RPMI7951 (cell line): ENCODE measurements around the gene PLD5. TPM values are rescaled to one million over a fixed set of nuclear protein-coding genes. Genes with fewer than 3 reads are reported as not detected.
"Not testable (repeated sequence)": the region's sequence is repeated elsewhere in the genome, so short reads cannot be mapped to it uniquely, and the experiment has no call there.

Experiments used
- DNase-seq: peaks from one replicate; pipeline ENCODE4 v3.0.0-alpha.2; 2012; ENCODE audit warnings: low read depth
- total RNA-seq: library from RNA; depleted of rRNA; stranded (reverse); fragments of >200 nt; shearing (Covaris generic); gene quantifications from 2 replicates; pipeline ENCODE4 v1.2.3, GENCODE V29; 2014

The PLD5 gene
- total RNA-seq, 1 experiment from 2014 or later, result not detected

DNA sequence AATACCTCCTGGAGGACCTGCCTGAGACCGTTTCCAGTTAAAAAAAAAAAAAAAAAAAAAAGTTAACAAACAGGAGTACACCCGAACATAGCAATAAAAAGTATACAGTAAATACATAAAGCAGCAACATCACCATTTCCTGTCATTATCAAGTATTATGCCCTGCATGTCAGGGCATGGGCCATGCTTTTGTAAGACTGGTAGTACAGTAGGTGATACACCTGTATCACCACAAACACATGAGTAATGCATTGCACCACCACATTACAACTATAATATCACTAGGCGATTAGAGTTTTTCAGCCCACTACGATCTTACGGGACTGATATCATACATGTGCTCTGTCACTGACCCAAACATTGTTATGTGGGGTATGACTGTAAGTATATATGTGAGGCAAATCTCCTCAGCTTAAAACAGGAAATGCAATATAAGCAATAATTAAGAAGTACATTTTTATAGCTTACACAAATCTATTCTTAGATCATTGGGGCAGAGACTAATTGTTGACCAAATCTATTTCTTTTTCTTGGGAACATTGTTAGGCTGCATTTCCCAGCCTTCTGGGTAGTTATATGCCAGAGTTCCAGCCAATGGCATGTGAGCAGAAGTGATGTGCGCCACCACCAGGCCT lies 98.1 kb downstream of the PLD5 start:
- DNase-seq, result no peak

DNA sequence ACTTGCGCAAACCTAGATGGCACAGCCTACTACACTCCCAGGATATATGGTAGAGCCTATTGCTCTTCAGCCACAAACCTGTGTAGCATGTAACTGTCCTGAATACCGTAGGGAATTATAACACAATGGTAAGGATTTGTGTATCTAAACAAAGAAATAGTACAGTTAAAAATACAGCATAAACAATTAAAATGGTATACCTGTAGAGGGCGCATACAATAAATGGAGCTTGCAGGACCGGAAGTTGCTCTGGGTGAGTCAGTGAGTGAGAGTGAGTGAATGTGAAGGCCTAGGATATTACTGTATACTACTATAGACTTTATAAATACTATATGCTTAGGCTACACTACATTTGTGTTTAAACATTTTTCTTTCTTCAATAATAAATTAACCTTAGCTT lies 99.3 kb downstream of the PLD5 start:
- no peak for DNase-seq

DNA sequence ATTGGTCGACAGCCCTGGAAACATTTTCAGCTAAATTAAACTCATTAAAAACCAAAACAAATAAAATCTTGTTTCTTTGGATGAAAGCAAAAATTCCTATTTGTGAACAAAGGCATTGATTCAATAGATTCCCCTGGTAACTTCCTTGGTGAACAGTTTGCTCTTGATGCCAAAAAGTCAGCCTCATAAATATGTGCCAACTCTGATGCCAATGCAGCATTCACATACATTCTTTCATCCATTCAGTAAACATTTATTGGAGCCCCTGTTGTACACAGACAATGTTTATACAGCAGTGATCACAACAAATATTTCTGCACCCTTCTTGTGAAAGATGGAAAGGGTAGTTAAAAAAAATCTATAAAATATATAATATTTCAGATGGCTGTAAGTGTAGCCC lies 107.8 kb downstream of the PLD5 start:
- DNase-seq, result no peak

DNA sequence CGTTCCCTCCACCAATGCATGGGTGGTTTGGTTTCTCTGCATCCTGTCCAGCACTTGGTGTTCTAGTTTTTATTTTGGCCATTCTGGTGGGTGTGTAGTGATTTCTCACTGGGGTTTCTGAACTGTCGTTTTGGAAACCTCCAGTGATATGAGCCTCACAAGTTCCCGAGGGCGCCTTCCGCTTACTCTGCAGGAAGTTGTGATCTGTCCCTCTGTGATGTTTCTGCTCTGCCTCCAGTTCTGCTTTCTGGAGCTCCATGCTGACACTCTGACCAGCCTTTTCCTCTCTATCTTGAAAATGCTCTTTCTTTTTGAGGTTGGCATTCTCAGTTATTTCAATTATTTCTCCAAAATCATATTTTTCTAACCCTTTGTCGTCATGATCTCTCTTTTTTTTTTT lies 111.6 kb downstream of the PLD5 start:
- DNase-seq, result no peak

DNA sequence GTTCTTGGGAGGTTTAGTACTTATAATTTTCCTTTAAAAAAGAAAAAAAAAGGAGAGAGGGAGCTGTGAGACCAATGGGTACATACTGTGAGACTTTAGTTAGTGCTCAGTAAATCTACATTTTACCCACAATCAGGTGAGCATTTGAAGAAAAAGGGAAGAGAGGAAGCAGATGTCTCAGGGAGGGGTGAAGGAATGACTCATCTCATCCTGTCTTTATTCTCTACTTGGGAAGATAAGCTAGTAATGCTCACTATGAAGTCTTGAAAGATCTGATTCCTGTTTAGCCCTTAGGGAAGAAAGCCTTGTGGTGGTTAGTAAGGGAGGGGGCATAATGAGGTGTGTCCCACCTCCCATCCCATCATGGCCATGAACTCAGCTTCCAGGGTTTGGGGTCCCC lies 112.6 kb downstream of the PLD5 start:
- no peak for DNase-seq

- DNase-seq, result no peak
Measured at GRCh38 chr1:242405947-242406346, 118.5 kb downstream of the PLD5 start.

- DNase-seq, result no peak
Measured at GRCh38 chr1:242404296-242404695, 120.2 kb downstream of the PLD5 start.

DNA sequence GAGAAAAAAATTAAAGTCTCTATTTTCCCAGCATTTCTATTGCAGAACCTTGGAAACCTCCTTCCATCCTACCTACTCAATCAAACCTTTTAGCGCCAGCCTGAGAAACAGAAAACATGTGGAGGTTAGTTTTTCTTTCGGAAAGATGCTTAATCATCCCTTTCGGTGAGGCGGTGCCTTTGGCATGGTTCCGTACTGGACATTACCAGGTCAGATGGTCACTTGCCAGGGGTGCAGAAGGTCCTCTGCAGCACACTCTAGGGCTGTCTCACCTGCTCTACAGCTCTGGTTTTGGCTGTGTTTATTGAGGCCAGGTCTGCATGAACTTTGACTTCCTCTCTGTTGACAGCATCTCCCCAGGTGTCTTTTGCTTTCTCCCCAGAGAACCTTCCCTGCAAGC lies 121.5 kb downstream of the PLD5 start:
- no peak for DNase-seq

- no peak for DNase-seq
Measured at GRCh38 chr1:242401937-242402336, 122.6 kb downstream of the PLD5 start.

- DNase-seq, result no peak
Measured at GRCh38 chr1:242398351-242398750, 126.1 kb downstream of the PLD5 start.

DNA sequence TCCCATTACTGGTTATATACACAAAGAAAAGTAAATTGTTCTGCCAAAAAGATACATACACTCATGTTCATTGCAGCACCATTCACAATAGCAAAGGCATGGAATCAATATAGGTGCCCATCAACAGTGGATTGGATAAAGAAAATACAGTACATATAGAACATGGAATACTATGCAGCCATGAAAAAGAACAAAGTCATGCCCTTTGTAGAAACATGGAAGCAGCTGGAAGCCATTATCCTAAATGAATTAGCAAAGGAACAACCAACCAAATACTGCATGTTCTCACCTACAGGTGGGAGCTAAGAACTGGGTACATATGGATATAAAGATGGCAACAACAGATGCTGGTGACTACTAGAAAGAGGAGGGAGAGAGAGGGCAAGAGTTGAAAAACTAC lies 132.6 kb downstream of the PLD5 start:
- DNase-seq, result no peak

DNA sequence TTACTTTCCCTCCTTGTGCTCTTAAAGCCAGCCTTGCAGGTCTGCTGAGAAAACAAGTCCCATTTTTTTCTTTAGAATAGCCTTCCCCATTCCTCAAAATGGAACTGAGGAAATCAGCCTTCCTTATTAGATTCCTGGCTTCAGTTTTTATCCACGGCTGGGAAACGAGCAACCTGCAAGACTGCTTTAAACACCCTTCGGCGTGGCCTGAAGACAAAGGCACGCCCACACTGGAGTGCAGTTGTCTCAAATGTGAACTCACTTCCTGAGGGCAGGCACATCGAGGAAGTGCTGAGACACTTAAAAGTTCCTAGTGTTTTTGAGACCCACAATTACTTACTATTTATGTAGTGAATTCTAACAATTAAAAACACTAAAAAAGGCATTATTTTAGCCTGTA lies 148.4 kb downstream of the PLD5 start:
- DNase-seq, result not testable (repeated sequence)

- not testable (repeated sequence) for DNase-seq
Measured at GRCh38 chr1:242350446-242350845, 174.1 kb downstream of the PLD5 start.

DNA sequence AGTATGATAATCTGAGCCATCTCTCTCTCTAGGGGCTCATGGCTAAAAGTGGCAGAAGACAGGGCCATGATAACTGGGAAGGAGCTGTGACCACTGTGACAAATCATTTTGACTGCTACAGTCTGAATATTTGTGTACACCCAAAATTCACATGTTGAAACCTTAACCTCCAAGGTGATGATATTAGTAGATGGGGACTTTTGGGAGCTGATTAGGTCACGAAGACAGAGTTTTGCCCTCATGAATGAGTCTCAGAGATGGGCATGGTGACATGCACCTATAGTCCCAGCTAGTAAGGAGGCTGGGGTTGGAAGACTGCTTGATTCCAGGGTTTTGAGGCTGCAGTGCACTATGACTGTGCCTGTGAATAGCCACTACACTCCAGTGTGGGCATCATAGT lies 174.9 kb downstream of the PLD5 start:
- DNase-seq, result no peak

DNA sequence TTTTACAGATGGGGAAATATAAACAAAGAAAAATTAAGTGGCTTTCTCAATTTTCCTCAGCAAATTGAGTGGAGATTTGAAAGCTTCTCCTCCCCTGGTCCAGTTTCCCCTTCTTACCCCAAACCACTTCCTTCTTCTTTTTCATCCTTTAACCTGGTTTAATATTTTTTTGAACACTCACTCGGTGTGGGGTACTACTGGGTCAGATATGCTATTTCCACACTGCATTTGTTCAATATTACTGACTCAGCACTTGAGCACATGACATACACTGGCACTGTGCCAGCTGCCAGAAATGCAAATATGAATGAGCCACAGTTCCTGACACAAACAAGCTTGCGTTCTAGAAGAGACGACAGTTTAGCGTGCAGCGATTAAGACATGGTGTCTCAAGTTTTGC lies 193.6 kb downstream of the PLD5 start:
- not testable (repeated sequence) for DNase-seq

- not testable (repeated sequence) for DNase-seq
Measured at GRCh38 chr1:242327381-242327780, 197.1 kb downstream of the PLD5 start.

GRCh38 chr1:242321981-242322380 lies 202.5 kb downstream of the PLD5 start:
- DNase-seq, result not testable (repeated sequence)

DNA sequence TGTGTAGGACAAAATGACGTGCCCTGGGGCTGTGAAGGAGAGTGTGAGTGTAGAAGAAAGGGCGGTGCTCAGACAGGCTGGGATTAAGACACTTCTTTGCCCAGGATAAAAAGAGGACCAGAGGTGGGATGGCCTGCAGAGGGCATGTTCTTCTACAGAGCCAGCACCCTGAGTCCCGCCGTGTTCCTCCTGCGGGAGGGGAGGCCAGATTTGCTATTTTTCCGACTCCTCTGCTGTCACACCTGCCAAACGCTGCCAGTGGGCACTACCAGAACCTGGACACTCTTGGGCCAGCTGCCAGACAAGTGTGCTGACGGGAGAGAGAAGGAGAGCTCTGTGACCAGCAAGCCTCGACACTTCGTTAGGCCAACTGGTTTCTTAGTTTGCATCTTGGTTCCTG lies 206.4 kb downstream of the PLD5 start:
- no peak for DNase-seq

GRCh38 chr1:242314865-242315264 lies 209.6 kb downstream of the PLD5 start:
- DNase-seq, result not testable (repeated sequence)

DNA sequence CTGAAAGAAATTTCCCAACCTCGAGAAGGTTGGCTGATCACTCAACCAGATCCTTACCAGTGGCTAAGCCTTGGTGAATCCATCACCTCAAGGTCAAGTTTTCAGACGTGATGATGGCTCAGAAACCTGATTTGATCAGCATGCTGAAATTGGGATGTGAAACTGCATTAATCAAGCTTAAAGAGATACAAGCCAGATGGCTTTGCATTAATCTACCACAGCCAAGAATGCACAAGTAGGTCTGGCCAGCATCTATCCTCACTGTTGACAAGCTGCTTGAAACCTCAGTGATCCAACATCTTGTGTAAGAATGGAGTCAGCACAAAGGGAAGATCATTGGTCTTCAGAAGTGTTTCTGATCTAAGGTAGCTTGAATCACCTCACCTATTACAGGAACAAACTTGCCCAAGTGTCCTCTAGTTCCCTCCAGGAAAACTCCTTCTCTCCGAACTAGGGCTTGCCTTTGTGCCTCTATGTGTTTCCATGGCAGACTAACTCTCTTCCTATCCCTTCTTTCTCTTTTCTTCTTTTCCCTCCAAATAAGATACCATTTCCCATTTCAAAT lies 210.3 kb downstream of the PLD5 start:
- not testable (repeated sequence) for DNase-seq

DNA sequence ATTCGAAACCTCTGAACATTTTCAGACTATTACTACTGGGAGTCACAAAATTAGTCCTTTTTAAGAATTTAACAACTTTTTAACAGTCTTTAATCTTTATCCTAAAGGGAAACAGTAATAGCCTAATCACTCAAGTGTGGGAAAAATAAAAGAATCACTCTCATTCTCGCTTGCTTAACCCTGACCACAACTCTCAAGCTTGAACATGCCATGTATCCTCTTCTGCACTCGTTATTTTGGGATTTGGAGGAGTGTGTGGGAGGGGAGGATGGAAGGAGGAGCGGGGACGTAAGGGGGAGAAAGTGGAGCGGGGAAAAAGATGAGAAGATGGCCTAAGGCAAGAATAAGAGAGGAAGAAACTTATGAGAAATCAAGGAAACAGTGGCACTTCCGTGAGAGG lies 215.8 kb downstream of the PLD5 start:
- DNase-seq, result not testable (repeated sequence)

DNA sequence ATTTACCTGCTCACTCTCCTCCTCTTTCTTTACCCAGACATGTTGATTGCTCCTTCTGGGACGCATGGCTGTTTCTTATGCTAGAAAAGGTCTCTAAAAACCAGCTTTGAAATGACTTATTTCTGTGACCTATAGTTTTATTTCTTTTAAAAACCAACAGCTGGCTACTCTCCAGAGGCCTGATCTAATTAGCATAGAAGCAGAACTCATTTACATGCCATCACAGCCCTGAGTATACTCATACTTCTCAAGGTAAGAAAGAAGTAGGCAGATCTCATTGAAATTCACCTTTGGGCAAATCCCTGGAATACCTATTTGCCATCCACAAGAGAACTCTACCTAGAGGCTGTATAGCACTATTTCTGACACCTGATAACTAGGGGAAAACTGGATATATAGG lies 230.7 kb downstream of the PLD5 start:
- DNase-seq, result not testable (repeated sequence)

- not testable (repeated sequence) for DNase-seq
Measured at GRCh38 chr1:242288067-242288466, 236.4 kb downstream of the PLD5 start.
